Kidney glomerular epithelial cell (primary cell): ENCODE data around the gene AHRR.
"Not testable (repeated sequence)": the region's sequence is repeated elsewhere in the genome, so short reads cannot be mapped to it uniquely, and the experiment has no call there.

ENCODE experiments used
- DNase-seq: peaks from one replicate; lab custom pipeline; 2025; lab: John Stamatoyannopoulos, UW

AHRR gene

GRCh38 chr5:378301-378891 lies 56.9 kb downstream of the AHRR start:
- DNase-seq, result no peak

DNA sequence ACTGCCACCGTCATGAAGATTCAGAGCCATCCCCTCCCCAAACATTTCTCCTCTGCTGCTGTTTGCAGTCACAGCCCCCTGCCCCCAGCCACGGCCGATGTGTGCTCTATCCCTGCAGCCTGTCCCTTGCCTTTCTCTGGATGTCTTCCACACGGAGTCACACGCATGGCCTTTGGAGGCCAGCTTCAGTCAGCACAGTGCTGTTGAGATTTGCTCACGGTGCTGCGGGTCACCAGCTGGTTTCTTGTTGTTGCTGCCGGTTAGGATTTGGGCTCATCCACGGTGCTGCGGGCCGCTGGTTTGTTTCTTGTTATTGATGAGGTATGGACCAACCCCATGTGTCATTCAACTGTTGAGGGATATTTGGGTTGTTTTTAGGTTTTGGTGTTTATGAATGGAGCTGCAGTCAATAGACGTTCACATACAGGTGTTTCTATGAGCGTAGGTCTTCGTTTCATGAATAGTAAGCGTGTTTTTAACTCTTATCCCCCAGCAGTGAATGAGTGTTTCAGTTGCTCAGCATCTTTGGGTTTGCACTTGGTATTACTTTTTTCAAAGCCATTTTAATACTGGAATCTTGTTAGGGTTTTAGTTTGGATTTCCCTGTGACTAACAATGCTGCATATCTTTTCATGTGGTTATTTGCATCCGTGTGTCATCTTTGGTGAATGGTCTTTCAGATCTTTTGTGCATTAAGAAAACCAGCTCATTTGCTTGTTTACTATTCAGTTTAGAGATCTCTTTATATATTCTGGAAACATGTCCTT lies 57.6 kb downstream of the AHRR start:
- DNase-seq, result no peak

- DNase-seq, result no peak
Measured at GRCh38 chr5:380701-381309, 59.3 kb downstream of the AHRR start.

GRCh38 chr5:383066-383465 lies 61.6 kb downstream of the AHRR start:
- no peak for DNase-seq

DNA sequence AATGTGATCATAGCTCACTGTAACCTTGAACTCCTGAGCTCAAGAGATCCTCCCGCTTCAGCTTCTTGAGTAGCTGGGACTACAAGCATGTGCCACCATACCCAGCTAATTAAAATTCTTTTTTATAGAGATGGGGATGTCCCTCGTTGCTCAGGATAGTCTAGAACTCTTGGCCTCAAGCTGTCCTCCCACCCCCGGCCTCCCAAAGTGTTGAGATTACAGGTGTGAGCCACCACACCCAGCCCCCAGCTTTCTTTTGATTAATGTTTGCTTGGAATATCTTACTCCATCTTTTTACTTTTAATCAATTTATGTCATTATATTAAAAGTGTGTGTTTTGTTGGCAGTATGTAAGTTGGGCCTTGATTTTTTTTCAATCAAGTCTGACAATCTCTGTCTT lies 62.1 kb downstream of the AHRR start:
- no peak for DNase-seq

- not testable (repeated sequence) for DNase-seq
Measured at GRCh38 chr5:384576-384975, 63.1 kb downstream of the AHRR start.

DNA sequence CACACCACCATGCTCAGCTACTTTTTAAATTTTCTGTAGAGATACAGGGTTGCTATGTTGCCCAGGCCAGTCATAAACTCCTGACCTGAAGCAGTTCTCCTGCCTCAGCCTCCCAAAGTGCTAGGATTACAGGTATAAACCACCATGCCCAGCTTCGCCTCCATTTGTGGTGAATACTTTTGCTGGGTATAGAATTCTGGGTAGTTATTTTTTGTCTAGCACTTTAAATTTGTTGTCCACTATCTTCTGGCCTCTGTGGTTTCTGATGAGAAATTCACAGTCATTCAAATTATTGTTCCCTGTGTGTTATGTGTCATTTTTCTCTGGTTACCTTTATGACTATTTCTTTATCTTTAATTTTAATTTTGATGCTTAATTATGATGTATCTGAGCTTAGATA lies 63.8 kb downstream of the AHRR start:
- no peak for DNase-seq

- DNase-seq, result no peak
Measured at GRCh38 chr5:386432-387341, 65.2 kb downstream of the AHRR start.

DNA sequence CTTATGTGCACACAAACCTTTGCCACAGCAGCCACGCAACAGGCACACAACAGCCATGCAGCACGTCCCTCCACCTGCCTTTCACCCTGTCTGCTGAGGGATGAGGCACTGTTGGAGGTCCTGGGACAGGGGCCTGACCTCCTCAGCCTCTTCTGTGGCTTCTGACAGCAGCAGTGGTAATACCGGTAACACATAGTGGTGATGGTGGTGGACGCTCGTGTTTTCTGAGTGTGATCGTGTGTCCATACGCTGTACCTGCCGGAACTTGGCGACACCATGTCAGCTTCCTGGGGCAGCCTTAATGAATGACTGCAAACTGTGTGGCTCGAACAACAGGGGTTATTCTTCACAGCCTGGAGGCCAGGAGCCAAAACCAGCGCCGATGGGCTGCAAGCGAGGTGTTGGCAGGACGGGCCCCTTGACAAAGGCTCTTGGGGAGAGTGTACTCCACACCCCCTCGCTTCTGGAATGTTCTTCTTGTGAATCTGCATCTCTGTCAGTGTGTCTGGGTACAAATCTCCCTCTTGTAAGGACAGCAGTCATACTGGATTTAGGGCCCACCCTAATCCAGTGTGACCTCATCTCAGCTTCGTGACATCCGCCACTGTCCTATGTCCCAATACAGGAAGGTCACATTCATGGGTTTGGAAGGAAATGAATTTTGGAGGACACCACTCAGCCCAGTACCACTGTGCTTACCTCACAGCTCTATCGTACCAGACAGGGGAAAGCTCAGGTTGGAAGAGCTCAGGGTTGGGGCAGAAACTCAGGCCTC lies 66.2 kb downstream of the AHRR start:
- no peak for DNase-seq

GRCh38 chr5:388266-389196 lies 67.0 kb downstream of the AHRR start:
- DNase-seq, result no peak

- no peak for DNase-seq
Measured at GRCh38 chr5:389197-389821, 67.8 kb downstream of the AHRR start.

DNA sequence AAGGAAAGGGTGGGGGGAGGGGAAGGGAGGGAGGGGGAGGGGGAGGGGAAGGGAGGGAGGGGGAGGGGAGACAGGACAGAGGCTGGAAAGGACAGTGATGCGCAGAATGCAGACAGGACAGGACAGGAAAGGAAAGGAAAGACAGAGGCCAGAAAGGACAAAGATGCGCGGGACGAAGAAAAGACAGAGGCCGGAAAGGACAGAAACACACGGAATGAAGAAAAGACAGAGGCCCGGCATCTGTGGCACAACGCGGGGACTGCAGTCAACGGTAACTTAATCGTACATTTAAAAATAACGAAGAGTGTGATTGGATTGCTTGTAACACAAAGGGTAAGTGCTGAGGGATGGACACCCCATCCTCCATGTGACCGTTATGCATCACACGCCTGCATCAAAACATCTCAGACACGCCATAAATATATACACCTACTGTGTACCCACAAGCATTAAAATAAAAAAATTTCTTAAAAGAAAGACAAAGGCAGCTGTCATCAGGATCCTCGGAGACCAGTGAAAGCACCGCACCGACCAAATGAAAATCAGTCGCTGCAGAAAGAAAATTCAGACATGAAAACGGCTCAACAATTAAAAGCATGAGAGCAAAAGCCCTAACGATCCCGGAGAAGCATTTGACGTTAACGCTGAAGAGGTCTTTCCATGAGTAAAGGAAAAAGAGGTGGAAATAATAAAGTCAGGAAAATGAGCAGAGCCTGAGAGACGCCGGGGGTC lies 68.5 kb downstream of the AHRR start:
- no peak for DNase-seq

- no peak for DNase-seq
Measured at GRCh38 chr5:390623-391491, 69.3 kb downstream of the AHRR start.

GRCh38 chr5:392431-392988 lies 71.0 kb downstream of the AHRR start:
- no peak for DNase-seq

DNA sequence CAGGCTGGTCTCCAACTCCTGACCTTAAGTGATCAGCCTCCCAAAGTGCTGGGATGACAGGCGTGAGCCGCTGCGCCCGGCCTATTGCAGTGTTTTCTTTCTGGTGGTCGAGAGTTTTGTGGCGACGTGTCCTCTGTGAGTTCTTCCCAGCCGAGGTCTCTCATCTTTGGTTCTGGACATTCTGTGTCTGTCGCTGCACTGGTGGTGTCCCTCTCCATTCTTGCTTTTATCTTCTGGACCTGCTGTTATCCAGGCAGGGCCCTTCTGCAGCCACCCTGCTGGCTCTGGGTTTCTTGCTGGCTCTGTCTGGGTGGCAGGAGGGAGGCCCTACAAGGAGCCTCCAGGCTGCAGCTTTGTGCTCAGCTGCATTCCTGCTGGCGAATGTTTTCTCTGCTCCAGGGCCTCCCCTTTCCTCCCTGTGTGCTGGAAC lies 72.3 kb downstream of the AHRR start:
- no peak for DNase-seq

DNA sequence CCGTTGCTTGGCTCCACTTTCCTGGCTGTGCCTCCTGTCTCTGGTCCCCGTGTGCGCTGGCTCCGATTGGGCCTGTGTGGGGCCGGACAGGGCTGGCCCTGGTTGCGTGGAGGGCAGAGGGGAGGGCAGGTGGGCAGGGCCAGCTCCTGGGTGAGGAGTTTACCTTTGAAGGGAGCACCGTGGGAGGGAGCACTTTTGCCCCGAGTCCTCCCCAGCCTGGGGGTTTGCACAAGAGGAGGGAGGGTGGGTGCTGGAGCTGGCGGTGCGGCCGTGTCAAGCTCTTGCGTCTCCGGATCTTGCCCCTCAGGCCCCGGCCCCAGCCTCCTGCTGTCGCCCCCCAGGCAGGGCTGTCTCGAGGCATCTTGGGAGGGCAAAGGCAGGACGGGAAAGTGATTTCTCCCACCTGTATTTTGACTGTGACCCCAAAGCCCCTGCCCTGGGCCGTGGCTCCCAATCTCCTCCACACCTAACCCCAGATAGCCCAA lies 73.2 kb downstream of the AHRR start:
- no peak for DNase-seq

- no peak for DNase-seq
Measured at GRCh38 chr5:395156-395920, 73.8 kb downstream of the AHRR start.
